ENCODE results near the gene PIGV. TPM values are rescaled to one million over a fixed set of nuclear protein-coding genes. Genes with fewer than 3 reads are reported as not detected.

PIGV gene
- total and polyA plus RNA-seq, 2 of the 4 experiments (the other 2 are of a cell fraction) = 7.2 to 10.6 TPM

GRCh38 chr1:26829184-26829911 is 41.6 kb downstream of the PIGV start:
- Histone ChIP-seq H3K4me2 (ENCODE audit: low read depth, low read length) (no peak overlapping the region), H2BK20ac (ENCODE audit: low read depth, low read length) (no peak overlapping the region), H3K27me3 (ENCODE audit: control insufficient read depth, insufficient read depth, low read length) (no peaks in the 10 kb centered on the region), H4K8ac (ENCODE audit: low read depth in 2 of 2, low read length in 2 of 2) (no peak overlapping the region), H2AK9ac (replicated peaks; ENCODE audit: low read depth, low read length, poor library complexity) (no peak overlapping the region), H3K4me3 (ENCODE audit: insufficient read depth, low read depth, low read length) (no peak overlapping the region), H2AK5ac (ENCODE audit: low read depth, low read length) (no peak overlapping the region), H2BK120ac (ENCODE audit: low read depth, low read length) (no peak overlapping the region), H3K79me1 (ENCODE audit: low read depth in 1 of 2, low read length in 2 of 2) (peaks cover 35 to 57% of the 10 kb centered on the region in 2 experiments), H3K27ac (ENCODE audit: insufficient read depth, low read length) (no peak overlapping the region), H3K36me3 (ENCODE audit: control insufficient read depth, insufficient read depth, low read length) (peaks cover 27% of the 10 kb centered on the region), H2BK15ac (ENCODE audit: low read depth, low read length) (no peak overlapping the region), H4K5ac (ENCODE audit: low read depth, low read length) (no peak overlapping the region; the same call in 1 of the 2 replicates), H3K9me1 (ENCODE audit: insufficient read depth, low read length) (peaks cover 14% of the 10 kb centered on the region), H2AFZ (replicated peaks; ENCODE audit: low read length, poor library complexity) (no peak overlapping the region), H4K91ac (ENCODE audit: insufficient read depth, low read depth, low read length) (no peak overlapping the region), H3K4ac (ENCODE audit: low read depth, low read length) (no peak overlapping the region; the same call in 1 of the 2 replicates), H3K9me3 (ENCODE audit: control insufficient read depth, insufficient read depth, low read length) (no peaks in the 10 kb centered on the region), H3K14ac (replicated peaks; ENCODE audit: low read depth, low read length) (no peak overlapping the region), H3K9ac (ENCODE audit: low read depth, low read length) (no peak overlapping the region), H3K4me1 (ENCODE audit: control insufficient read depth, insufficient read depth, low read length) (peaks cover 25% of the 10 kb centered on the region), H3K18ac (ENCODE audit: low read depth, low read length) (no peak overlapping the region), H2BK5ac (ENCODE audit: low read depth, low read length, poor library complexity, severe bottlenecking) (no peak overlapping the region), H4K20me1 (ENCODE audit: insufficient read depth, low read length) (peaks cover 41% of the 10 kb centered on the region), H3K23ac (ENCODE audit: low read depth, low read length) (peak overlapping the region; percentile 38; the same call in 1 of the 2 replicates), H3K56ac (ENCODE audit: extremely low read depth, insufficient read depth, low read length) (no peak overlapping the region)
- no TSS peak for BruUV-seq (replicated peaks)
- dilution Hi-C loops (cut with HindIII; ENCODE audit: low sequenced_read_pairs, unreplicated experiment) = no loop called here
- intact Hi-C loops (cut with micrococcal nuclease) = no loop called here
- in situ Hi-C loops (cut with MboI; ENCODE audit: low sequenced_read_pairs) = no loop called here
- CTCF ChIA-PET = interaction anchor here (1.0 kb wide), 1 partner anchor 227 kb away, joined by 3 read pairs; no protein-coding TSS in a partner anchor
- ATAC-seq (ENCODE audit: low read depth) (no peak), DNase-seq (no peak)
- TF ChIP-seq POLR2A (IDR thresholded peaks at IDR 0.05; ENCODE audit: low read depth, low read length) (no peak), RCOR1 (IDR thresholded peaks at IDR 0.05; ENCODE audit: insufficient replicate concordance, low read length) (no peak), CHD1 (IDR thresholded peaks at IDR 0.05; ENCODE audit: low read depth, low read length) (no peak), RAD21 (IDR thresholded peaks at IDR 0.05; ENCODE audit: low read length) (no peak), MXI1 (IDR thresholded peaks at IDR 0.05; ENCODE audit: borderline replicate concordance, low read depth, low read length) (no peak), CTCF (conservative IDR thresholded peaks at IDR 0.05; ENCODE audit: low read depth, low read length) (no peak), NFE2L2 (IDR thresholded peaks at IDR 0.05; ENCODE audit: low read depth, low read length) (no peak), MAFK (IDR thresholded peaks at IDR 0.05; ENCODE audit: low read depth, low read length) (no peak), SMC3 (IDR thresholded peaks at IDR 0.05; ENCODE audit: low read depth, low read length) (no peak), CEBPB (IDR thresholded peaks at IDR 0.05; ENCODE audit: low read depth, low read length) (no peak)
- TF ChIP-seq, protein P1, sequence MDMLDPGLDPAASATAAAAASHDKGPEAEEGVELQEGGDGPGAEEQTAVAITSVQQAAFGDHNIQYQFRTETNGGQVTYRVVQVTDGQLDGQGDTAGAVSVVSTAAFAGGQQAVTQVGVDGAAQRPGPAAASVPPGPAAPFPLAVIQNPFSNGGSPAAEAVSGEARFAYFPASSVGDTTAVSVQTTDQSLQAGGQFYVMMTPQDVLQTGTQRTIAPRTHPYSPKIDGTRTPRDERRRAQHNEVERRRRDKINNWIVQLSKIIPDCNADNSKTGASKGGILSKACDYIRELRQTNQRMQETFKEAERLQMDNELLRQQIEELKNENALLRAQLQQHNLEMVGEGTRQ (IDR thresholded peaks at IDR 0.05; ENCODE audit: low read depth, low read length) = no peak
- POLR2A ChIA-PET (ENCODE audit: unreplicated experiment) = no interaction called here
- 91% methylated on average over 3 of the region's 6 CpGs; no CpG with 5 or more reads in 1 of the 2 experiments for WGBS, 2 experiments (ENCODE audit: extremely low coverage in 2 of 2, insufficient read length in 1 of 2)
